CD4-positive, alpha-beta T cell (primary cell): ENCODE data around the gene MYOZ1. TPM values are rescaled to one million over a fixed set of nuclear protein-coding genes. Genes with fewer than 3 reads are reported as not detected.

ENCODE experiments used
- ATAC-seq: fragments of 200-7000 bp; cut with Tn5 transposase; one replicate; pipeline ENCODE4 v1.10.0; 2022; ENCODE audit warnings: mild to moderate bottlenecking; ENCODE audit not compliant: poor library complexity
- CTCF ChIA-PET: fragments of 350-600 bp; sonication (Branson Sonifier 250); formaldehyde crosslinking; loops from one replicate; lab custom pipeline; 2021; ENCODE audit warnings: antibody characterized with exemption, inconsistent platforms; lab: Charles Lee
- POLR2A ChIA-PET: fragments of 350-600 bp; sonication (Branson Sonifier 250); formaldehyde crosslinking; loops from one replicate; lab custom pipeline; 2021; ENCODE audit warnings: antibody characterized with exemption, inconsistent platforms; lab: Charles Lee
- DNase-seq, 14 experiments: peaks; one replicate each; pipeline ENCODE4 v3.0.0-alpha.2; 2013 to 2020; ENCODE audit warnings: mixed read lengths in 2 of 14
- H3K27ac ChIP-seq, 2 donors: one replicate each; pipeline versions ENCODE4 v1.5.1 to v1.7.0; 2013; ENCODE audit warnings: low read length in 2 of 2, low read depth in 1 of 2, mild to moderate bottlenecking in 1 of 2
- H3K27me3 ChIP-seq, 2 experiments: 1 replicate in 1 of 2; 2 replicates in 1 of 2; pipeline versions ENCODE4 v1.6.1 to v1.7.0; 2013; ENCODE audit warnings: low read length in 2 of 2, control low read depth in 1 of 2, mild to moderate bottlenecking in 1 of 2, moderate library complexity in 1 of 2; ENCODE audit not compliant: insufficient read depth in 2 of 2, control insufficient read depth in 1 of 2
- H3K36me3 ChIP-seq: one replicate; pipeline ENCODE4 v1.6.1; 2013; ENCODE audit warnings: low read length, control low read depth; ENCODE audit not compliant: insufficient read depth
- H3K4me1 ChIP-seq: one replicate; pipeline ENCODE4 v1.6.1; 2013; ENCODE audit warnings: low read length, control low read depth; ENCODE audit not compliant: insufficient read depth
- H3K4me3 ChIP-seq: one replicate; pipeline ENCODE4 v1.5.1; 2013; ENCODE audit warnings: mild to moderate bottlenecking, low read length, moderate library complexity
- H3K9me3 ChIP-seq, 2 experiments: 1 replicate in 1 of 2; 2 replicates in 1 of 2; pipeline versions ENCODE4 v1.6.1 to v1.7.0; 2013; ENCODE audit warnings: low read length in 2 of 2, mild to moderate bottlenecking in 2 of 2, control low read depth in 1 of 2, moderate library complexity in 1 of 2; ENCODE audit not compliant: control insufficient read depth in 1 of 2, insufficient read depth in 1 of 2
- H3K27ac Mint-ChIP-seq: one replicate; pipeline ENCODE4 v1.8.0; 2020; ENCODE audit warnings: mixed read lengths
- H3K27me3 Mint-ChIP-seq: one replicate; pipeline ENCODE4 v1.8.0; 2021; ENCODE audit warnings: mixed read lengths
- H3K36me3 Mint-ChIP-seq: one replicate; pipeline ENCODE4 v1.8.0; 2021; ENCODE audit warnings: low read depth, mixed read lengths
- H3K4me1 Mint-ChIP-seq: one replicate; pipeline ENCODE4 v1.8.0; 2021; ENCODE audit warnings: low read depth, mixed read lengths
- H3K4me3 Mint-ChIP-seq: one replicate; pipeline ENCODE4 v1.8.0; 2020; ENCODE audit warnings: mild to moderate bottlenecking, mixed read lengths
- H3K9me3 Mint-ChIP-seq: one replicate; pipeline ENCODE4 v1.8.0; 2020; ENCODE audit warnings: mixed read lengths
- intact Hi-C, 2 experiments: fragments of 100-400 bp; cut with DNase I in 1 of 2; cut with micrococcal nuclease in 1 of 2; formaldehyde crosslinking; loops; one replicate each; pipeline versions ENCODE4 v1.15.1 to v1.9.0; 2023 to 2025; cut with DNase I, micrococcal nuclease
- total RNA-seq, 174 experiments: library from RNA in 2 of 174; stranded (reverse) in 2 of 174; gene quantifications; one replicate each; pipeline ENCODE4 v1.2.3 and lab custom pipeline; 2021 to 2026
- TF ChIP-seq, protein P1 (sequence below): fragments of 200-600 bp; IDR thresholded peaks from one replicate; pipeline ENCODE4 v1.8.0; 2022; ENCODE audit warnings: antibody characterized with exemption, mild to moderate bottlenecking

Gene MYOZ1
- total RNA-seq, 2 experiments from 2014 or later, result not detected

DNA sequence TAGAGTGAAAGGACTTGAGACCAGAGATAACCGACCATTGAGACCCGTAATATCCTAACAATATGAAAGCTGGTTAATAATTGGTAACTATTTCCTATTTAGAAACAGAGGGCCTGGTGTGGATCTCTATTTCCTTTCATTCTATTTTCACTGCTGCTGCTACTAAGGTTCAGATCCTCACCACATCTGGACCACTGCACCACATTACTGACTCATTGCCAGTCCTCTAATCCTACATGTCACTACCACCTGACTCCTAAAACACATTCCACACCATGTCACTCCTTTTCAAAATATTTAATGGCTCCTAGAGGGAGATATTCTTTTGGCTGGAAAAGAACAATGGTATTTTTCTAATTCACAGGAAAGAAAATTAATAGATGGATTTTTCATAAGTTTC lies 56.5 kb downstream of the MYOZ1 start:
- CTCF ChIA-PET, result no interaction called here
- no peaks in the 10 kb centered on the region for H3K36me3 Mint-ChIP-seq
- TF ChIP-seq, protein P1, sequence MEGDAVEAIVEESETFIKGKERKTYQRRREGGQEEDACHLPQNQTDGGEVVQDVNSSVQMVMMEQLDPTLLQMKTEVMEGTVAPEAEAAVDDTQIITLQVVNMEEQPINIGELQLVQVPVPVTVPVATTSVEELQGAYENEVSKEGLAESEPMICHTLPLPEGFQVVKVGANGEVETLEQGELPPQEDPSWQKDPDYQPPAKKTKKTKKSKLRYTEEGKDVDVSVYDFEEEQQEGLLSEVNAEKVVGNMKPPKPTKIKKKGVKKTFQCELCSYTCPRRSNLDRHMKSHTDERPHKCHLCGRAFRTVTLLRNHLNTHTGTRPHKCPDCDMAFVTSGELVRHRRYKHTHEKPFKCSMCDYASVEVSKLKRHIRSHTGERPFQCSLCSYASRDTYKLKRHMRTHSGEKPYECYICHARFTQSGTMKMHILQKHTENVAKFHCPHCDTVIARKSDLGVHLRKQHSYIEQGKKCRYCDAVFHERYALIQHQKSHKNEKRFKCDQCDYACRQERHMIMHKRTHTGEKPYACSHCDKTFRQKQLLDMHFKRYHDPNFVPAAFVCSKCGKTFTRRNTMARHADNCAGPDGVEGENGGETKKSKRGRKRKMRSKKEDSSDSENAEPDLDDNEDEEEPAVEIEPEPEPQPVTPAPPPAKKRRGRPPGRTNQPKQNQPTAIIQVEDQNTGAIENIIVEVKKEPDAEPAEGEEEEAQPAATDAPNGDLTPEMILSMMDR, result no peak
- H3K4me3 Mint-ChIP-seq, result no peak overlapping the region
- Histone ChIP-seq H3K27ac (no peak overlapping the region), H3K4me1 (no peaks in the 10 kb centered on the region), H3K27me3 (no peaks in the 10 kb centered on the region), H3K36me3 (no peaks in the 10 kb centered on the region), H3K4me3 (no peak overlapping the region), H3K9me3 (no peaks in the 10 kb centered on the region)
- H3K27ac Mint-ChIP-seq, result no peak overlapping the region
- intact Hi-C loops, result loop anchor here in 1 of 2 experiments (5.0 kb wide), 1 partner anchor 42 kb away; no protein-coding TSS in a partner anchor
- no peak for DNase-seq
- H3K4me1 Mint-ChIP-seq, result no peaks in the 10 kb centered on the region
- POLR2A ChIA-PET, result no interaction called here
- no peaks in the 10 kb centered on the region for H3K27me3 Mint-ChIP-seq
- ATAC-seq, result no peak
- no peaks in the 10 kb centered on the region for H3K9me3 Mint-ChIP-seq

GRCh38 chr10:73581918-73582317 lies 59.4 kb downstream of the MYOZ1 start:
- TF ChIP-seq, protein P1, result no peak
- Histone ChIP-seq H3K9me3 (no peaks in the 10 kb centered on the region), H3K27ac (no peak overlapping the region), H3K36me3 (no peaks in the 10 kb centered on the region), H3K4me3 (no peak overlapping the region), H3K4me1 (no peaks in the 10 kb centered on the region), H3K27me3 (no peaks in the 10 kb centered on the region)
- H3K36me3 Mint-ChIP-seq, result no peaks in the 10 kb centered on the region
- H3K27ac Mint-ChIP-seq, result no peak overlapping the region
- ChIA-PET CTCF (no interaction called here), POLR2A (interaction anchor here (0.5 kb wide), 1 partner anchor 26 kb away, joined by 3 read pairs; no protein-coding TSS in a partner anchor)
- H3K4me3 Mint-ChIP-seq, result no peak overlapping the region
- no peaks in the 10 kb centered on the region for H3K9me3 Mint-ChIP-seq
- intact Hi-C loops, result loop anchor here in 1 of 2 experiments (5.0 kb wide), 1 partner anchor 40 kb away; no protein-coding TSS in a partner anchor
- H3K4me1 Mint-ChIP-seq, result no peaks in the 10 kb centered on the region
- H3K27me3 Mint-ChIP-seq, result no peaks in the 10 kb centered on the region
- DNase-seq, result no peak
- no peak for ATAC-seq

Other genes starting within 250 kb of the MYOZ1 start
- gene ANXA7, start 227.4 kb downstream of the MYOZ1 start, total RNA-seq, result 10 to 100 TPM; 77.7 to 79.6 TPM
- 1 to 10 TPM; 1.1 TPM for gene MSS51, start 207.9 kb downstream of the MYOZ1 start, total RNA-seq
- gene PPP3CB, start 145.4 kb downstream of the MYOZ1 start, total RNA-seq, result 10 to 100 TPM; 20.2 to 20.3 TPM
- gene USP54, start 50.1 kb downstream of the MYOZ1 start, total RNA-seq, result 1 to 10 TPM; 2.7 to 3.2 TPM
- gene SYNPO2L, start 14.6 kb upstream of the MYOZ1 start, total RNA-seq, result not detected
- 1 to 10 TPM; 4.9 to 5.1 TPM for gene AGAP5, start 56.6 kb upstream of the MYOZ1 start, total RNA-seq
- gene SEC24C, start 102.9 kb upstream of the MYOZ1 start, total RNA-seq, result 10 to 100 TPM; 52.0 to 54.2 TPM
- 1 to 10 TPM; 6.3 to 6.8 TPM for gene CHCHD1, start 140.6 kb upstream of the MYOZ1 start, total RNA-seq
- 10 to 100 TPM; 66.4 to 70.7 TPM for gene ZSWIM8, start 144.1 kb upstream of the MYOZ1 start, total RNA-seq
- gene NDST2, start 170.1 kb upstream of the MYOZ1 start, total RNA-seq, result 100 to 1,000 TPM; 121 to 135 TPM
- gene CAMK2G, start 233.1 kb upstream of the MYOZ1 start, total RNA-seq, result 10 to 100 TPM; 34.4 to 38.4 TPM